ENCODE measurements around the gene MGST2.

DNA sequence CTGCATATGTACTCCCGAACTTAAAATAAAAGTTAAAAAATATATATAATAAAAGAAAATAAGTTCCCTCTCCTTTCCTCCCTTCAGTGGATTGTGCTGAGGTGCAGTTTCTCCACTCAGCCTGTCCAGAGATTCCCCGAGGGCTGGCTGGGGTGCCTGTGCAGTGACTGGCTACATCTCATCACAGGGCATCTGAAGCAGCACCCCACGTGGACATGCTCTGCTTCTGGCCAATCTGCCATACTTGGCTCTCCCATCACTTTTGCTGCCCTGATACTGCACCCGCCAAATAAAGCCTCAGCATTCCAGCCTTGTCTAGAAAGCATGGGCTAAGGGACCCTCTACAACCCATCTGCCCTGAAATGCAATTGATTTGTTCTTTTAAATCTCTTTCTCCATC, 11.1 kb upstream of the MGST2 start:
- TF ChIP-seq, protein P1, sequence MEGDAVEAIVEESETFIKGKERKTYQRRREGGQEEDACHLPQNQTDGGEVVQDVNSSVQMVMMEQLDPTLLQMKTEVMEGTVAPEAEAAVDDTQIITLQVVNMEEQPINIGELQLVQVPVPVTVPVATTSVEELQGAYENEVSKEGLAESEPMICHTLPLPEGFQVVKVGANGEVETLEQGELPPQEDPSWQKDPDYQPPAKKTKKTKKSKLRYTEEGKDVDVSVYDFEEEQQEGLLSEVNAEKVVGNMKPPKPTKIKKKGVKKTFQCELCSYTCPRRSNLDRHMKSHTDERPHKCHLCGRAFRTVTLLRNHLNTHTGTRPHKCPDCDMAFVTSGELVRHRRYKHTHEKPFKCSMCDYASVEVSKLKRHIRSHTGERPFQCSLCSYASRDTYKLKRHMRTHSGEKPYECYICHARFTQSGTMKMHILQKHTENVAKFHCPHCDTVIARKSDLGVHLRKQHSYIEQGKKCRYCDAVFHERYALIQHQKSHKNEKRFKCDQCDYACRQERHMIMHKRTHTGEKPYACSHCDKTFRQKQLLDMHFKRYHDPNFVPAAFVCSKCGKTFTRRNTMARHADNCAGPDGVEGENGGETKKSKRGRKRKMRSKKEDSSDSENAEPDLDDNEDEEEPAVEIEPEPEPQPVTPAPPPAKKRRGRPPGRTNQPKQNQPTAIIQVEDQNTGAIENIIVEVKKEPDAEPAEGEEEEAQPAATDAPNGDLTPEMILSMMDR (conservative IDR thresholded peaks at IDR 0.05): no peak
- no peak for TF ChIP-seq EZH2 (IDR thresholded peaks at IDR 0.05; ENCODE audit: low read depth)
